GM13977 (cell line): ENCODE results near the gene CAMK1D.
A peak's percentile ranks its signal among the peaks of the same experiment; 100 is the strongest.

Source experiments
- DNase-seq: peaks from one replicate; pipeline ENCODE4 v3.0.0; 2012; ENCODE audit warnings: low spot score
- in situ Hi-C: fragments of 300-500 bp; cut with MboI; formaldehyde crosslinking; loops from one replicate; pipeline ENCODE4 v1.12.0; 2022; ENCODE audit warnings: low sequenced_read_pairs, low pct_unique_long_range_greater_than_20kb, mixed read lengths, inconsistent platforms; ENCODE audit not compliant: unreplicated experiment
- TF ChIP-seq, protein P1 (sequence below): IDR thresholded peaks from 2 replicates; pipeline ENCODE4 v1.5.1; 2012; ENCODE audit warnings: mild to moderate bottlenecking, control low read depth; ENCODE audit not compliant: insufficient read depth; ENCODE audit errors: extremely low read depth, missing control alignments

Gene CAMK1D

GRCh38 chr10:12727832-12728215 lies 378.5 kb downstream of the CAMK1D start:
- TF ChIP-seq, protein P1, sequence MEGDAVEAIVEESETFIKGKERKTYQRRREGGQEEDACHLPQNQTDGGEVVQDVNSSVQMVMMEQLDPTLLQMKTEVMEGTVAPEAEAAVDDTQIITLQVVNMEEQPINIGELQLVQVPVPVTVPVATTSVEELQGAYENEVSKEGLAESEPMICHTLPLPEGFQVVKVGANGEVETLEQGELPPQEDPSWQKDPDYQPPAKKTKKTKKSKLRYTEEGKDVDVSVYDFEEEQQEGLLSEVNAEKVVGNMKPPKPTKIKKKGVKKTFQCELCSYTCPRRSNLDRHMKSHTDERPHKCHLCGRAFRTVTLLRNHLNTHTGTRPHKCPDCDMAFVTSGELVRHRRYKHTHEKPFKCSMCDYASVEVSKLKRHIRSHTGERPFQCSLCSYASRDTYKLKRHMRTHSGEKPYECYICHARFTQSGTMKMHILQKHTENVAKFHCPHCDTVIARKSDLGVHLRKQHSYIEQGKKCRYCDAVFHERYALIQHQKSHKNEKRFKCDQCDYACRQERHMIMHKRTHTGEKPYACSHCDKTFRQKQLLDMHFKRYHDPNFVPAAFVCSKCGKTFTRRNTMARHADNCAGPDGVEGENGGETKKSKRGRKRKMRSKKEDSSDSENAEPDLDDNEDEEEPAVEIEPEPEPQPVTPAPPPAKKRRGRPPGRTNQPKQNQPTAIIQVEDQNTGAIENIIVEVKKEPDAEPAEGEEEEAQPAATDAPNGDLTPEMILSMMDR, result no peak
- DNase-seq, result no peak
- in situ Hi-C loops, result no loop called here

GRCh38 chr10:12728494-12728893 lies 379.1 kb downstream of the CAMK1D start:
- TF ChIP-seq, protein P1, result no peak
- in situ Hi-C loops, result no loop called here
- no peak for DNase-seq

DNA sequence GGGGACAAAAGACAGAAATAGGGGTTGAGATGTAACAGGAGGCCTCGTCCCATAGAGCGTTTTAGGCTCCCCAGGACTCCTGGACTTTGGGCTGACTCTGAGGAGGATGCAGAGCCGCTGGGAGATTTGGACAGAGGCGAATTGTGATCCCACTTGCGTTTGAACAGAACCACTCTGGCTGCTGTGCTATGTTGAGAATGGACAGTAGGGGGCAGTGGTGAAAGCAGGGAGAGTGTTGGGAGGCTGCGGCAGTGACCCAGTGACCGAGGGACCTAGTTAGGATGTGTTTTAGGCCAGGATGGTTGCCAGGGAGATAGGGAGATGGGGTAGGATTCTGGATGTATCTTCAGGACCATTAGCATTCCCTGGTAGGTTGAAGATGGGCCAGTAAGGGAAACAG lies 380.5 kb downstream of the CAMK1D start:
- no peak for DNase-seq
- in situ Hi-C loops, result no loop called here
- TF ChIP-seq, protein P1, result peak; percentile 21

DNA sequence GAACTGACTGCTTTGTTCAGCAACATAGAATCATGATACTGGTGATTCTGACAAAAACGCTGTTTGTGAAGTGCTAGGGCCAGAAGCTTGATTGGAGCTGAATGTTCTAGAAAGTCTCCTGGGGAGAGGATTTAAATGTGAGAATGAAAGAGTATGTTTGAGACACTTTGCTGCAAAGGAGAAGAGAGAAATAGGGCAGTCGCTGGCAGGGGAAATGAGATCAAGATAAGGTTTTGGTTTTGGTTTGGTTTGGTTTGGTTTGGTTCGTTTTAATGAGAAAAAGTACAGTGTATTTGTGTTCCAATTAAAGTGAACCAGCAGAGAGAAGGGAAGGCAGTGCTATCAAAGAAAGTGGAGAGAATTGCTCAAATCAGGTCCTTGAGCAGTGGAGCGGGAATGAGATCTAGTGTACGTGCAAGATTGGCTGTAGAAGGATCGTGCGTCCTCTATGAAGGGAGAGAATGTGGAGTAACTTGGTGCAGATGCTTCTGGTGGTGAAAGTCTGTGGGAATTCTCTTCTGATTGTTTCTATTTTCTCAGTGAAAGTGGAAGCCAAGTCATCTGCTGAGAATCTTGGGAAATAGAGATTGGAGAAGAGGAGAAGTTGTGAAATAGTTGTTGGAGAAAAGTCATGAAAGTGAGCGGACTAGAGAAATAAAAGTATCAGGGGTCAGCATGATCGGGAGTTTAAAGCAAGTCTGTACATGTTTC lies 381.6 kb downstream of the CAMK1D start:
- DNase-seq, result peak; percentile 36
- in situ Hi-C loops, result no loop called here
- TF ChIP-seq, protein P1, result no peak

- TF ChIP-seq, protein P1, result no peak
- in situ Hi-C loops, result no loop called here
- DNase-seq, result no peak
These were observed 383.9 kb downstream of the CAMK1D start for GRCh38 chr10:12733271-12733670.

GRCh38 chr10:12735843-12736462 lies 386.6 kb downstream of the CAMK1D start:
- TF ChIP-seq, protein P1, result no peak
- in situ Hi-C loops, result no loop called here
- no peak for DNase-seq
